RWPE1 (cell line): Measurements from ENCODE around the gene ADCY3.

Experiments used
- CTCF ChIA-PET: fragments of 350-600 bp; sonication (Branson Sonifier 250); formaldehyde crosslinking; extraction: SDS; loops from one replicate; lab custom pipeline; 2021; lab: Yijun Ruan, JAX
- POLR2A ChIA-PET: fragments of 400-600 bp; formaldehyde crosslinking; extraction: SDS; loops from one replicate; lab custom pipeline; 2020; ENCODE audit warnings: antibody characterized with exemption; ENCODE audit not compliant: low non-redundant PET; lab: Yijun Ruan, JAX
- DNase-seq: peaks from one replicate; pipeline ENCODE4 v3.0.0; 2012; ENCODE audit warnings: low spot score
- H3K27ac ChIP-seq: fragments of 450-650 bp; 2 replicates; pipeline ENCODE4 v1.5.1; 2017
- CTCF ChIP-seq: fragments of 450-650 bp; conservative IDR thresholded peaks from 2 replicates; pipeline ENCODE4 v1.5.1; 2017; ENCODE audit warnings: low read depth, mild to moderate bottlenecking

ADCY3 gene

DNA sequence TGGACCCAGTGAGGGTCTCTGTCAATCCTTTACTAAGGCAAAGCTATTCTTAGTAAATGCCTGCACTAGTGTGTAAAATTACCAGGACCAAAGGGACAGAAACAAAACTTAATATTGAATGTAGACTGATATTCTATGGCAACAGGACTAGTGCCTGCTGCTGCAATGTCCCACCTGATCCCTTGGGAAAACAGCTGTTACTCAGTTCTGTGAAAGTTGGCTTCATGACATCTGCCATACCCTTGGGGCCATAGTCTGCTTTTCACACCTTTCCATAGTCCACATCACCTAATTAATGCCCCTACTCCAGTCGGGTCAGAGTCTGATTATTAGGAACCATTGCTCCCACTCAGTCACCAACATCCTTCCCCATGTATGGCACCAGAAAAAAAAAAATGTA lies 37.2 kb upstream of the ADCY3 start:
- no peak for TF ChIP-seq CTCF
- DNase-seq: no peak
- ChIA-PET POLR2A (no interaction called here), CTCF (interaction anchor here (0.6 kb wide), 1 partner anchor 227 kb away, joined by 8 read pairs; no protein-coding TSS in a partner anchor)
- no peak overlapping the region for H3K27ac ChIP-seq

- DNase-seq: no peak
- POLR2A ChIA-PET: no interaction called here
- no peak overlapping the region for H3K27ac ChIP-seq
- CTCF ChIA-PET: no interaction called here
- no peak for TF ChIP-seq CTCF
Observed at GRCh38 chr2:24955921-24956320, 35.9 kb upstream of the ADCY3 start.

- POLR2A ChIA-PET: no interaction called here
- no peak for DNase-seq
- TF ChIP-seq CTCF: no peak
- H3K27ac ChIP-seq: no peak overlapping the region
- CTCF ChIA-PET: no interaction called here
Observed at GRCh38 chr2:24955232-24955631, 35.2 kb upstream of the ADCY3 start.

GRCh38 chr2:24950102-24950501 lies 30.1 kb upstream of the ADCY3 start:
- H3K27ac ChIP-seq: no peak overlapping the region
- ChIA-PET POLR2A (no interaction called here), CTCF (no interaction called here)
- TF ChIP-seq CTCF: no peak
- no peak for DNase-seq

DNA sequence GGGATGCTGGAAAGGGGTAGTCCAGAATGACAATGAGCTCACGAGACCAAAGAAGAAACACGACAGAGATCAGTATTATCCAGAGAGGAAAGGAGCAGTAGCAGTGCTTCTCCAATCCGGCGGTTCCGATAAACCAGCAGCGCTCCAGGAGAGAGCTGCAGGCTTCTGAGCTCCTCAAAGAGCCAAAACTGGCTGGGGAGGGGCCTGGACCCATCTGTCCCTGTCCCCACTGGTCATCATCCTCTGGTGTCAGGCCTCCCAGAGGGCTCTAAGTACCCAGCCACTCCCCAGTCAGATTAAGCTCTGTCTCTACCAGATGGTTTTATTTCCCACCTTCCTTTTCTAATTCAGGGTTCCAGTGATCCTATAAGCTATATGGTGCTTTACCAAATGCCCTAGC lies 28.5 kb upstream of the ADCY3 start:
- CTCF ChIA-PET: no interaction called here
- POLR2A ChIA-PET: no interaction called here
- TF ChIP-seq CTCF: no peak
- DNase-seq: no peak
- H3K27ac ChIP-seq: no peak overlapping the region

DNA sequence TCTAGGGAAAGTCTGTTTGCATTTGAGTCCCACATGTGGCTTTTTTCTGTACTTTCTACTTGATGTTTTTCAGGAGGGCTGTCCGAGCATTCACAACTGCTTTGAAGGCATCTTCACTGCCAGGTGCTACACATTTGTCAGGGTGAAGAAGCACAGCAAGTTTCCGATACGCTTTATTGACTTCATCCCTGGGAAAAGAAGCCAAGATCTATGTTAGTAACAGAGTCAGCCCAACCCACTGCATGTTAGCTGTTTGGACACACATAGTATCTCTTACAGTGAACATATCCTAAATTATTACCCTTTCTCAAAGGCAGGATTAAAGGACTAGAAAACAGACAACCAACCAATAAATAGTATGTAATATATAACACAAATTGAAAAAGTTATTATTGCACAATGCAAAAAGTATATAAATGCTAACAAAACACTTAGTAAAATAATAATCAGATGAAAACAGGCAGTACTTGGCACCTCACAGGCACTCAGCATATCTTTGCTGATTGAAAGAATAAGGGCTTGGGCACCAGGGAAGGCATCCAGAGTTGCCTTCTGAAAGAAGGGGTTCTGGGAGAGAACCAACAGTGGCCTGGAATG lies 27.6 kb upstream of the ADCY3 start:
- H3K27ac ChIP-seq: no peak overlapping the region
- TF ChIP-seq CTCF: no peak
- POLR2A ChIA-PET: no interaction called here
- DNase-seq: no peak
- CTCF ChIA-PET: interaction anchor here (0.8 kb wide), 1 partner anchor 86 kb away, joined by 4 read pairs; no protein-coding TSS in a partner anchor
